GM19240 (cell line): ENCODE data around the gene RBM19.
A peak's percentile ranks its signal among the peaks of the same experiment; 100 is the strongest.
"Not testable (repeated sequence)": the region's sequence is repeated elsewhere in the genome, so short reads cannot be mapped to it uniquely, and the experiment has no call there.

Experiments used
- DNase-seq: peaks from one replicate; pipeline ENCODE4 v3.0.0; 2011; ENCODE audit warnings: low spot score; ENCODE audit not compliant: insufficient read length

Gene RBM19, protein sequence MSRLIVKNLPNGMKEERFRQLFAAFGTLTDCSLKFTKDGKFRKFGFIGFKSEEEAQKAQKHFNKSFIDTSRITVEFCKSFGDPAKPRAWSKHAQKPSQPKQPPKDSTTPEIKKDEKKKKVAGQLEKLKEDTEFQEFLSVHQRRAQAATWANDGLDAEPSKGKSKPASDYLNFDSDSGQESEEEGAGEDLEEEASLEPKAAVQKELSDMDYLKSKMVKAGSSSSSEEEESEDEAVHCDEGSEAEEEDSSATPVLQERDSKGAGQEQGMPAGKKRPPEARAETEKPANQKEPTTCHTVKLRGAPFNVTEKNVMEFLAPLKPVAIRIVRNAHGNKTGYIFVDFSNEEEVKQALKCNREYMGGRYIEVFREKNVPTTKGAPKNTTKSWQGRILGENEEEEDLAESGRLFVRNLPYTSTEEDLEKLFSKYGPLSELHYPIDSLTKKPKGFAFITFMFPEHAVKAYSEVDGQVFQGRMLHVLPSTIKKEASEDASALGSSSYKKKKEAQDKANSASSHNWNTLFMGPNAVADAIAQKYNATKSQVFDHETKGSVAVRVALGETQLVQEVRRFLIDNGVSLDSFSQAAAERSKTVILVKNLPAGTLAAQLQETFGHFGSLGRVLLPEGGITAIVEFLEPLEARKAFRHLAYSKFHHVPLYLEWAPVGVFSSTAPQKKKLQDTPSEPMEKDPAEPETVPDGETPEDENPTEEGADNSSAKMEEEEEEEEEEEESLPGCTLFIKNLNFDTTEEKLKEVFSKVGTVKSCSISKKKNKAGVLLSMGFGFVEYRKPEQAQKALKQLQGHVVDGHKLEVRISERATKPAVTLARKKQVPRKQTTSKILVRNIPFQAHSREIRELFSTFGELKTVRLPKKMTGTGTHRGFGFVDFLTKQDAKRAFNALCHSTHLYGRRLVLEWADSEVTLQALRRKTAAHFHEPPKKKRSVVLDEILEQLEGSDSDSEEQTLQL

GRCh38 chr12:113965951-113966797, at the start of gene RBM19:
Gene RBM19, minus strand, starts transcription at chr12:113966325. Its CDS starts 98 bp downstream, at chr12:113966227.
- DNase-seq = peak; percentile 97

DNA sequence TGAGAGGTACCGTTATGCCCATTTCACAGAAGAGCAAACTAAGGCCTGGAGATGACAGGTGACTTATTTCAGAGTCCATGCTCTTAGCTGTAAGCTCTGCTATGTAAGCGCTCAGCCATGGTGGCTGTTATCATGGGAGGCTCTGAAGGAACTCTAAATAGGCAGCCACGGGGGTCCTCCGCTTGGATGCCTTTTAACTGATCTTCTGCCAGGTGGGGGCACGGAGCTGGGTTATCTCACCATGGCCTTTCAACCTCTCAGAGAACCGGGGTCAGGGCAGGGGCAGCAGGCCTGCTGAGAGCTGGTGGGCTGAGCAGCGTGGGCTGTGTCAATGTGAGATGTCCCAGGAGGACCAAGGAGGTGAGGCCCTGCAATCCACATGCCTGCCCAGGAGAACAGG, 49.7 kb upstream of the RBM19 start:
- DNase-seq = no peak

DNA sequence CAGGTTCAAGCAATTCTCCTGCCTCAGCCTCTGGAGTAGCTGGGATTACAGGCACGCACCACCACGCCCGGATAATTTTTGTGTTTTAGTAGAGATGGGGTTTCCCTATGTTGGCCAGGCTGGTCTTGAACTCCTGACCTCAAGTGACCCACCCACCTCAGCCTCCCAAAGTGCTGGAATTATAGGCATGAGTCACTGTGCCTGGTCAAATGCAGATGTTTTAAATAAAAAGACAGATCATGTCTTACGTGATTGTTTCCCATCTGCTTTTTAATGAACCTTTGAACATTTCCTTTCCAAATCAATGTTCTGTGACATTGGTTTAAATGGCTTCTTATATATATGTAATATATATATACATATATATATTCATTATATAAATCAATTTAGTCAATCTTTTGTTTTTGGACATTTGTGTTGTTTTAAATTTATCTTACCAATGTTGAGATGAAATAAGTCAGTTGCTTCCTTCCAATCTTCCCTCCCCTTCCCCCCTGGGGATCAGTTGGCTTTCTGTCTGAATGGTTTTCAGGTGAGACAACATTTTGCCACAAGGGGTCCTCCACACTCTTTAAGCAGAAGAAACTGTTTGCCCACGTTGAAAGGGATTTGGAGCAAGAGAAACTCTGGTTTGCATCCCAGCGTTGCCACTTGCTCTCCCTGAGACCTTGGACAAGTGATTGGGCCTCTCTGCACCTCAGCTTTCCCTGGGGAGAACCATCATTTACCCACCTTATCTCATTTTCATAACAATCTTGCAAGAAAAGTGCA, 47.6 kb upstream of the RBM19 start:
- DNase-seq = no peak

DNA sequence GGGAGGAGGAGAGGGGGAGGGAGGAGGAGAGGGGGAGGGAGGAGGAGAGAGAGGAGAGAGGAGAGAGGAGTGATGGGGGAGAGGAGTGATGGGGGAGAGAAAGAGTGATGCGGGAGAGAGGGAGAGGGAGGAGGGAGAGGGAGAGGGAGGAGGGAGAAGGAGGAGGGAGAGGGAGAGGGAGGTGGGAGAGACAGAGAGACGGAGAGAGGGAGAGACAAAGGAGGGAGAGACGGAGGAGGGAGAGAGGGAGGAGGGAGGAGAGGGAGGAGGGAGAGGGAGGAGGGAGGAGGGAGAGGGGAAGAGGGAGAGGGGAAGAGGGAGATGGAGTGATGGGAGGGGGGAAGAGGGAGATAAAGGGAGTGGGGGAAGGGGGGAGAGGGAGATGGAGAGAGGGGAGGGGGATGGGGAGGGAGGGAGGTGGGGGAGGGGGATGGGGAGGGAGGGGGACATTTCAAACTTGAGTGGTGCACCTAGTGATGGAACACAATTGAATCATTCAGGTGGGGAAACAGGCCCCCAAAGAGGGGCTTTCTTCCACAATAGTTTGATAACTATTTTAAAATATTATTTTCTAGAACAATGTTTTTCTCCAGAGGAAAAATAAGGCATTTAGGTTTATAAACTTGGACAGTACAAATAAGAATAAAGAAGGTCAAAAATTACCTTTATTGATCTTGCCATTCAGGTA, 46.8 kb upstream of the RBM19 start:
- no peak for DNase-seq

DNA sequence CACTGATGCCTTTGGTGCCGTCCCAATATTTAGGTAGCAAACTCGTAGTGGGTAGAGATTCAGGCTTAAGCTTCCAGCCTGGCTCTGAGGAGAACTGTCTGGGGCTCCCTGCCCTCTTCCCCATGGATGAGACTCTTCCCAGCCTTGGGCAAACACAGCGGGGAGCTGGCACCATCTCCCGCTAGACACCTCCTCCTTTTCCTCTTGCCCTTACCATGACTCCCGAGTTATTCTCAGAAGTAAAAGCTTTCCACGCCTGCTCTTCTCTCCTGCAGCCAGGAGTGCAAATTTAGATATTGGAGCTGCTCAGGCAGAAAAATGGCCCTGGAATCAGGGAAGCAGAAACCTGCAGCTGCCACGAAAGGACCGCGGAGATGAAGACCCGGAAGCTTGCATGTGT, 45.6 kb upstream of the RBM19 start:
- no peak for DNase-seq

- DNase-seq = no peak
Observed at GRCh38 chr12:114006482-114007425, 40.6 kb upstream of the RBM19 start.

GRCh38 chr12:114004402-114004801, 38.3 kb upstream of the RBM19 start:
- DNase-seq = no peak

- no peak for DNase-seq
Observed at GRCh38 chr12:114003286-114003685, 37.2 kb upstream of the RBM19 start.

DNA sequence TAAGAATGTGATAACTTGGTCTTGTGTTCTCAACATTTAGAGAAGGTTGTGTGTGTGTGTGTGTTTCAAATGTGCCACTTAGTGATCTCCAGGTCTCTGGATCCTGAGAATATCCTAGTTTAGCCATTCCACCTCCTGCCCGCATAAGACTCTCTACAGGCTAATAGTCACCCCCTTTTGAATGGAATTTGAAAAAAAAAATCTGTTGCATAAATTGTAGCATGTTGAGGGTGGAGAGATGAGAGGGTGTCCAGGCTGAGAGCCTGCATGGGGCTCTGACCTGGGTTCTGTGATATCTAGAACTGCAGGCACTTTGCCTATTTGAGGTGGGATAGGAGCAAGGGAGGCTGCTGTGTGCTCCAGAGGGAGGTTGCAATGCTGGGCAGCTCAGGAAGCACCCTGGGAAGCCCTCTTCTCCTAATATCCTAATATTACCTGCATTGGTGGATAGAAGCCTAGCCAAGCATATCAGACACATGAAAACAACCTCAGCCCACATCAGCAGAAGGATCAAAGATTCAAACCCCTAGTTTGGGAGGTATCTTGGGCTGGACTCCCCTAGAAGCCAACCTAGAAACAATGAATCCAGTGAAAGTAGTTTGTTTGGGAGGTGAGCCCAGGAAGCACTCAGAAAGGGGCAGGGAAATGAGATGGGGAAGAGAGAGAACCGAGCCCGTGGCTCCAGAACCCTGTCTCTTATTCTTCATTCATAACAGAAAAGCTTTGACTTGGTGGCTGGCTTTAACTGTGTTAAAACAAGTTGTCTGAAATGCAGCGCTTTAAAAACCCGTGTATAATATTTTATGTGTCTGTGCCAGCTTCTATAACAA, 35.6 kb upstream of the RBM19 start:
- no peak for DNase-seq

DNA sequence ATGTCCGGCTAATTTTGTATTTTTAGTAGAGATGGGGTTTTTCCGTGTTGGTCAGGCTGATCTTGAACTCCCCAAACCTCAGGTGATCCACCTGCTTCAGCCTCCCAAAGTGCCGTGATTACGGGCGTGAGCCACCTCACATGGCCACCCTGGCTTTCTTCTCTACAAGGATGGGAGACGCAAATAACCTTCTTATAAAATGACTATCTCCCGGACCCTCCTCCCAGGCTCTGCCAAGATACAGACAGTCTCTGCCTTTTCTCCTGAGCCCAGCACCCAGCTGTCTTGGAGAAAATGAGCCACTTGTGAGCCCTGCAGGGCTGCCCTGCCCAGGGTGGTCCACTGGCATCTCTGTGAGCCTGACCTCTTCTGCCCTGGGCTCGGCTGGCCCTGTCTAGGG, 34.7 kb upstream of the RBM19 start:
- no peak for DNase-seq

- DNase-seq = not testable (repeated sequence)
Observed at GRCh38 chr12:114000261-114000660, 34.1 kb upstream of the RBM19 start.

DNA sequence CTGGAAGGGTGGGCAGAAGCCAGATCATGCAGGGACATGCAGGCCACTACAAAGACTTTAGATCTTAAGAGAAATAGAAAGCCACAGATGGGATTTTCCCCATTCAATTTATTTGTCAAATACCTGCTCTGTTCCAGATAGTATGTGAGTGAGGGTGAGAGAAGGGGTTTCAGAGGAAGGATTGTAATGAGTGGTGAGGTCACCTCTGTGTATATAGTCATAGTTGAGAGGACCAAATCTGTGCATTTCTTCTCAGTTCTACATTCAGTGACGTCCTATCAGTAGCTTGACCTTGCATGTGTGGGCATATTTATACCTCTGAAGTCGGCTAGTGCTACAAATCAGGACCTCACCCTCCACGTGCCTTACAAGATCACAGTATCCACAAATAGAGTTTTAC, 31.2 kb upstream of the RBM19 start:
- DNase-seq = no peak

GRCh38 chr12:113996026-113996425, 29.9 kb upstream of the RBM19 start:
- DNase-seq = no peak

GRCh38 chr12:113994051-113994450, 27.9 kb upstream of the RBM19 start:
- DNase-seq = no peak

- not testable (repeated sequence) for DNase-seq
Observed at GRCh38 chr12:113992751-113993150, 26.6 kb upstream of the RBM19 start.

GRCh38 chr12:113991224-113992044, 25.3 kb upstream of the RBM19 start:
- DNase-seq = no peak
